Central memory CD8-positive, alpha-beta T cell (primary cell): ENCODE data around the gene ZPLD1.

Source experiments
- ATAC-seq: fragments of 150-1000 bp; cut with Tn5 transposase; replicated peaks from 2 replicates; pipeline ENCODE4 v1.10.0; 2022; ENCODE audit warnings: mild to moderate bottlenecking, moderate FRiP score, moderate number of reproducible peaks; ENCODE audit not compliant: poor library complexity, severe bottlenecking; ENCODE audit errors: extremely low read depth
- DNase-seq, 2 donors: peaks; one replicate each; pipeline ENCODE4 v3.0.0; 2021; ENCODE audit warnings: low spot score in 2 of 2
- H3K27ac Mint-ChIP-seq: one replicate; pipeline ENCODE4 v1.8.0; 2022; ENCODE audit warnings: low read depth, mild to moderate bottlenecking, moderate library complexity, mixed read lengths
- H3K27me3 Mint-ChIP-seq: one replicate; pipeline ENCODE4 v1.8.0; 2022; ENCODE audit warnings: mixed read lengths
- H3K36me3 Mint-ChIP-seq: one replicate; pipeline ENCODE4 v1.8.0; 2022; ENCODE audit warnings: mild to moderate bottlenecking, moderate library complexity, mixed read lengths; ENCODE audit not compliant: insufficient read depth
- H3K4me1 Mint-ChIP-seq: one replicate; pipeline ENCODE4 v1.8.0; 2022; ENCODE audit warnings: mixed read lengths
- H3K4me3 Mint-ChIP-seq: one replicate; pipeline ENCODE4 v1.8.0; 2022; ENCODE audit warnings: mild to moderate bottlenecking, moderate library complexity, mixed read lengths
- H3K9me3 Mint-ChIP-seq: one replicate; pipeline ENCODE4 v1.8.0; 2022; ENCODE audit warnings: mixed read lengths

Gene ZPLD1

GRCh38 chr3:102434715-102435114, at the start of gene ZPLD1:
Gene ZPLD1, plus strand, starts transcription at chr3:102435015. Its CDS starts 3,473 bp downstream, at chr3:102438488.
- no peak for ATAC-seq
- H3K4me3 Mint-ChIP-seq = no peak within 1 kb of the TSS
- no peaks in the 10 kb centered on the region for H3K36me3 Mint-ChIP-seq
- no peaks in the 10 kb centered on the region for H3K9me3 Mint-ChIP-seq
- no peaks in the 10 kb centered on the region for H3K4me1 Mint-ChIP-seq
- H3K27me3 Mint-ChIP-seq = peaks cover 12% of the 10 kb centered on the region
- no peak within 1 kb of the TSS for H3K27ac Mint-ChIP-seq
- DNase-seq = no peak

GRCh38 chr3:102390171-102390864, 44.5 kb upstream of the ZPLD1 start:
- H3K4me3 Mint-ChIP-seq = no peak overlapping the region
- no peaks in the 10 kb centered on the region for H3K9me3 Mint-ChIP-seq
- no peaks in the 10 kb centered on the region for H3K27me3 Mint-ChIP-seq
- H3K4me1 Mint-ChIP-seq = no peaks in the 10 kb centered on the region
- ATAC-seq (no peak), DNase-seq (no peak)
- H3K27ac Mint-ChIP-seq = no peak overlapping the region
- H3K36me3 Mint-ChIP-seq = no peaks in the 10 kb centered on the region

- no peak for ATAC-seq
- H3K9me3 Mint-ChIP-seq = no peaks in the 10 kb centered on the region
- H3K4me1 Mint-ChIP-seq = no peaks in the 10 kb centered on the region
Observed at GRCh38 chr3:102390916-102391315, 43.9 kb upstream of the ZPLD1 start.

GRCh38 chr3:102391491-102391890, 43.3 kb upstream of the ZPLD1 start:
- Mint-ChIP-seq H3K27ac (no peak overlapping the region), H3K36me3 (no peaks in the 10 kb centered on the region), H3K4me1 (no peaks in the 10 kb centered on the region), H3K9me3 (no peaks in the 10 kb centered on the region), H3K27me3 (no peaks in the 10 kb centered on the region), H3K4me3 (no peak overlapping the region)
- DNase-seq (no peak), ATAC-seq (no peak)

More at GRCh38 chr3:102390916-102391315, 43.9 kb upstream of the ZPLD1 start:
- DNase-seq = no peak
- Mint-ChIP-seq H3K27me3 (no peaks in the 10 kb centered on the region), H3K4me3 (no peak overlapping the region), H3K27ac (no peak overlapping the region), H3K36me3 (no peaks in the 10 kb centered on the region)

- Mint-ChIP-seq H3K36me3 (no peaks in the 10 kb centered on the region), H3K4me3 (no peak overlapping the region), H3K27ac (no peak overlapping the region), H3K4me1 (no peaks in the 10 kb centered on the region), H3K27me3 (peaks cover 11% of the 10 kb centered on the region), H3K9me3 (no peaks in the 10 kb centered on the region)
- DNase-seq (no peak), ATAC-seq (no peak)
Observed at GRCh38 chr3:102394517-102394916, 40.3 kb upstream of the ZPLD1 start.

GRCh38 chr3:102398176-102398575, 36.6 kb upstream of the ZPLD1 start:
- Mint-ChIP-seq H3K9me3 (no peaks in the 10 kb centered on the region), H3K4me1 (no peaks in the 10 kb centered on the region), H3K27me3 (peaks cover 25% of the 10 kb centered on the region), H3K27ac (no peak overlapping the region), H3K4me3 (no peak overlapping the region), H3K36me3 (no peaks in the 10 kb centered on the region)
- ATAC-seq (no peak), DNase-seq (no peak)

GRCh38 chr3:102398666-102399065, 36.1 kb upstream of the ZPLD1 start:
- ATAC-seq = no peak
- Mint-ChIP-seq H3K27me3 (peaks cover 30% of the 10 kb centered on the region), H3K27ac (no peak overlapping the region), H3K4me1 (no peaks in the 10 kb centered on the region), H3K36me3 (no peaks in the 10 kb centered on the region), H3K9me3 (no peaks in the 10 kb centered on the region), H3K4me3 (no peak overlapping the region)
- no peak for DNase-seq

GRCh38 chr3:102400142-102400541, 34.7 kb upstream of the ZPLD1 start:
- Mint-ChIP-seq H3K4me3 (no peak overlapping the region), H3K27me3 (peaks cover 40% of the 10 kb centered on the region), H3K9me3 (no peaks in the 10 kb centered on the region), H3K36me3 (no peaks in the 10 kb centered on the region), H3K4me1 (no peaks in the 10 kb centered on the region), H3K27ac (no peak overlapping the region)
- no peak for ATAC-seq
- DNase-seq = no peak

GRCh38 chr3:102400766-102401165, 34.0 kb upstream of the ZPLD1 start:
- ATAC-seq = no peak
- Mint-ChIP-seq H3K4me3 (no peak overlapping the region), H3K4me1 (no peaks in the 10 kb centered on the region), H3K27ac (no peak overlapping the region), H3K36me3 (no peaks in the 10 kb centered on the region), H3K9me3 (no peaks in the 10 kb centered on the region), H3K27me3 (peaks cover 40% of the 10 kb centered on the region)
- DNase-seq = no peak

- Mint-ChIP-seq H3K27me3 (no peaks in the 10 kb centered on the region), H3K9me3 (no peaks in the 10 kb centered on the region), H3K36me3 (no peaks in the 10 kb centered on the region), H3K4me1 (peaks cover 6% of the 10 kb centered on the region), H3K4me3 (no peak overlapping the region), H3K27ac (no peak overlapping the region)
- ATAC-seq (no peak), DNase-seq (no peak)
Observed at GRCh38 chr3:102410616-102411015, 24.2 kb upstream of the ZPLD1 start.

GRCh38 chr3:102415553-102415952, 19.3 kb upstream of the ZPLD1 start:
- Mint-ChIP-seq H3K4me1 (peaks cover 6% of the 10 kb centered on the region), H3K27ac (no peak overlapping the region), H3K36me3 (no peaks in the 10 kb centered on the region), H3K27me3 (no peaks in the 10 kb centered on the region), H3K9me3 (no peaks in the 10 kb centered on the region), H3K4me3 (peak overlapping the region; percentile 51)
- DNase-seq (no peak), ATAC-seq (peak; percentile 40)

- no peaks in the 10 kb centered on the region for H3K27me3 Mint-ChIP-seq
- H3K4me1 Mint-ChIP-seq = peaks cover 6% of the 10 kb centered on the region
- H3K4me3 Mint-ChIP-seq = no peak overlapping the region
- ATAC-seq = no peak
- no peak overlapping the region for H3K27ac Mint-ChIP-seq
- H3K36me3 Mint-ChIP-seq = no peaks in the 10 kb centered on the region
- H3K9me3 Mint-ChIP-seq = no peaks in the 10 kb centered on the region
- DNase-seq = no peak
Observed at GRCh38 chr3:102419786-102420185, 15.0 kb upstream of the ZPLD1 start.

GRCh38 chr3:102441832-102442231, 7.0 kb downstream of the ZPLD1 start:
- DNase-seq (no peak), ATAC-seq (no peak)
- Mint-ChIP-seq H3K27me3 (peaks cover 12% of the 10 kb centered on the region), H3K4me3 (no peak overlapping the region), H3K36me3 (no peaks in the 10 kb centered on the region), H3K27ac (no peak overlapping the region), H3K9me3 (no peaks in the 10 kb centered on the region), H3K4me1 (no peaks in the 10 kb centered on the region)
